GM21786 (cell line): ENCODE results near the gene PXT1.
"Not testable (repeated sequence)": the region's sequence is repeated elsewhere in the genome, so short reads cannot be mapped to it uniquely, and the experiment has no call there.

Source experiments
- ATAC-seq: cut with Tn5 transposase; IDR thresholded peaks from one replicate; pipeline ENCODE4 v1.9.1; 2021; ENCODE audit not compliant: unreplicated experiment

Gene PXT1

DNA sequence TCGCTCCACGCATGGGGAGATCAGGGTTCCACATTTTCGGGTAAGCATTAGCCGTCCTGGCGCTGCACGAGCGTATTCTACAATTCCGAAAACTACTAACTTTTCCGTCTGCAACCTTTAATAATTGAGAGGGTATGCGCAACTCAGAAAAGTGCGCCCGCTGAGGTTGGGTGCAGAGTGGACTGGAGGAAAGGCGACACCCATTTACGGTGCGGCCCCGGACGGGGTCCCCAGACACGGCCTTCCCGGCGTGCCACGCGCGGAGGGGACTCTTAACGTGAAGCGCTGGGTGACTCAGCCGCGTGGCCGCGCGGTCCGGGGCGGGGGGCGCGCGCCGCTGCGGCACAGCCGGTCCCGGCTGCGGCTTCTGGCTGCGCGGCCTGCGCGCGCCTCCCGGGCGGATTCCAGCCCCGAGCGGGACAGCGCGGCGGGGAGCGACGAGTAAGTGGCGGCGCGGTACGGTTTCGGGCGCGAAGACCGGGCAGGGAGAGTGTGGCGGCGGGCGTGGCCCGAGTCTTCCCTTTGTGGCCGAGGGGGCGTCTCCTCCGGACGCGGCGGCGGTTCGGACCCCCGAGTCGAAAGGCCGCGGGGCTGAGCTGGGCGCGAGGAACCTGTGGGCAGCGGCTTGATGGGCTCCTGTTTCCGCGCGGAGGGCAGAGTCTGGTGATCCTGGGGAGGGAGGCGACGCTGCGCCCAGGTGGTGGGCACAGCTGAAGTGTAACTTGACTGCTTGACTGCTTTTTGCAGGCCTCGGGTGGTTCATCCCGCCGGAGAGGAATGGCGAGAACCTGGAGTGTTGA is at the start of gene PXT1, which contains the start of gene KCTD20:
Gene PXT1 (minus strand): TSS at position 184 of the 800 bp plus-strand sequence. CDS start 16,772 bp downstream, outside the sequence.
Gene KCTD20 (plus strand): TSS at position 330 of the 800 bp plus-strand sequence. CDS start 27,098 bp downstream, outside the sequence.
- peak; percentile 72 for ATAC-seq

DNA sequence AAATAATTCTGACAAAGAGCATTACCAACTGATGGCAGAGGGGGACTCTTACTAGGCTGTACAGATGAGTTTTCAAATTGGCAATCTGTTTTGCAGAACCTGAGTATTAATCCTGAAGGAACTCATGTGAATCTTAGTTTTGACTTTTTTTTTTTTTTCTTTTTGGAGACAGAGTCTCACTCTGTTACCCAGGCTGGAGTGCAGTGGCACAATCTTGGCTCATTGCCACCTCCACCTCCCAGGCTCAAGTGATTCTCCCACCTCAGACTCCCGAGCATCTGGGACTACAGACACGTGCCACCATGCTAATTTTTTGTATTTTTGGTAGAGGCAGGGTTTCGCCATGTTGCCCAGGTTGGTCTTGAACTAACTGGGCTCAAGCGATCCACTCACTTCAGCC is 49.4 kb upstream of the PXT1 start:
- ATAC-seq: no peak

DNA sequence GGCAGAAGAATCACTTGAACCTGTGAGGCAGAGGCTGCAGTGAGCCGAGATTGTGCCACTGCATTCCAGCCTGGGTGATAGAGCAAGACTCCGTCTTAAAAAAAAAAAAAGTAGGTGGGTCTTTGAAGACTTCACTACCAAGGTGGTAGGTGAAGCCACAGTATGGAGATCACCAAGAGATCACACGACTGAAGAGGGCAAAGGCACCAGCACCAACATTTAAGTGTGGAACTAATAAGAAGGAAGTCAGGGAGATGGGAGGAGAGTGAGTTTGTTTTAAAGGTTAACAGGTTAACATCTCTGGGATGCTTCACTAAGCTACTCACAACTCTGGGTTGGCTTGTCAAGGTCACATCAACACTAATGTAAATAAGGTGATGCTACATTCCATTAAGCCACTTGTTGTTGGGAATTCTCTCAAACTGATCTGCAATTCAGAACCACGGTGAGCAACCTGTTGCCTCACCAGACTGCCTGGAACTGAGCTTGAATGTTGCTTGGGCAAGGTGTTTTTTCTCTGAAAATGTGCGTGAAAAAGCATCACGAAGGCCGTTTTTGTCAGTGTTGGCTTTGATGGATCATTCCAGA is 48.8 kb upstream of the PXT1 start:
- no peak for ATAC-seq

GRCh38 chr6:36489426-36489825 is 46.8 kb upstream of the PXT1 start:
- no peak for ATAC-seq

GRCh38 chr6:36488221-36488620 is 45.6 kb upstream of the PXT1 start:
- ATAC-seq: no peak

- no peak for ATAC-seq
Measured at GRCh38 chr6:36487698-36488097, 45.0 kb upstream of the PXT1 start.

- ATAC-seq: no peak
Measured at GRCh38 chr6:36484736-36485135, 42.1 kb upstream of the PXT1 start.

DNA sequence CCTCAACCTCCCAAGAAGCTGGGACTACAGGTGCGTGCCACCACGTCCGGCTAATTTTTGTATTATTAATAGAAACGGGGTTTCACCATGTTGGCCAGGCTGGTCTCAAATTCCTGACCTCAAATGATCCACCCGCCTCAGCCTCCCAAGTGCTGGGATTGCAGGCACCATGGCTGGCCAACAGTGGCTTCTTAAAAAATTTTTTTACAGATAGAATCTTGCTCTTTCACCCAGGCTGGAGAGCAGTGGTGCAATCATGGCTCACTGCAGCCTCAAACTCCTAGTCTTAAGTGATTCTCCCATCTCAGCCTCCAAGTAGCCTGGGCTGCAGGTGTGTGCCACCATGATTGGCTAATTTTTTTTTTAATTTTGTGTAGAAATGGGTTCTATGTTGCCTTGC is 40.7 kb upstream of the PXT1 start:
- not testable (repeated sequence) for ATAC-seq

DNA sequence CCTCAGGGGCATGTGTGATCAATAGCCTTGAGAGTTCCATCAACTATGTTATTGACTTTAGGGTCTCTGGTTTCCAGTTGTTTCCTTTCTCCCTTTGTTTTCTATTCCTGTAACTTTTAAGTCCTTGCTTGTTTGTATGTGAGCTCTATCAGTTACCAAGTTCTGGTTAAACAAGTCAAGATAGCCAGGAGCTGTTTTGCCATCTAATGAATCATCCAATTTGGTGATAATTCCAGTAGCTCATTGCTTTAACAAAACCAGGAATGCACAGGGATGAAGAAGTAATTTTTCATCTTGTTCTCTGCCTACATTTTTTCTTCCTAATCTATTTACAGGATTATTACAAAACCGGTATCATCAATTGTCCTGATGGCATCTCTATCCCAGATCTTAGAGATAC is 36.6 kb upstream of the PXT1 start:
- ATAC-seq: no peak

- ATAC-seq: no peak
Measured at GRCh38 chr6:36478051-36478526, 35.4 kb upstream of the PXT1 start.

DNA sequence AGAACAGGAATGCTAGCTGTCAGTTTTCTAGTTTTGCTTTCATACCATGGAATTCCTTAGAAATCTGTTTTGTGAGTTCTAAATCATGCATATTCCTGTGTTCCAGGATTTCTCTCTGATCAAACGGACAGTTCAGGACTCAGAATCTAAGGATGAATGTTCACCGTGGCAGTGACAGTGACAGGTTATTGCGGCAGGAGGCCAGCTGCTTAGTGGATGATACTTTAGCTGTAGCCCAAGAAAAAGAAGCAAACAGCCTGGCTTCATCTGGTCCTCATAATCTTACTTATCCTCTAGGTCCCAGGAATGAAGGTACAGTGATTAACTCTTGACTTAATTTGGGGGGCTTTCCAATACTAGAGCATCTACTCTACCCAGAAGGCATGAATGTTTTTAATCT is 27.3 kb upstream of the PXT1 start:
- no peak for ATAC-seq

DNA sequence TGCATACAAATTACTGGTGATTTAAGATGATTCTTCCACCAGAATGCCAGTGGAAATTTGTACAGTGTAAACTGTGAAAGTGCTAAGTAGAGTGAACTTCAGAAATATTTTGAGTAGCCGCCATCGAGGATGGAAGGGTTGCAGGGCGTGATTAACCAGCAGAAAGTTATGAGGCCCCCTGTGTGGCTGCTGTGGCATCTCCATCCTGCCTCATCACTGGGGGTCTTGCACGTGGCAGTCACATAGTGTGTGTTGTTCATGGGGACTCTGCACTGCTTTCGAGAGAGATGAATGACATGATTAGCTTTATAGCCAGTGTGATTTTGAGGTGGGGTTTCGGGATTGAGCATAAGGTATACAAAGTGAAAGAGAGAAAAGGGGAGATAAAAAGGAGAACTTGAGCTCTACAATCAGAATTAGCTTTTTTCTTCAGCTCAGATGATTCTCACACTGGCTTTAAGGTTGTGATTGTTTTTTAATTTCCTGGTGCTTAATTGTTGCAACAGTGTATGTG is 26.6 kb upstream of the PXT1 start:
- no peak for ATAC-seq

DNA sequence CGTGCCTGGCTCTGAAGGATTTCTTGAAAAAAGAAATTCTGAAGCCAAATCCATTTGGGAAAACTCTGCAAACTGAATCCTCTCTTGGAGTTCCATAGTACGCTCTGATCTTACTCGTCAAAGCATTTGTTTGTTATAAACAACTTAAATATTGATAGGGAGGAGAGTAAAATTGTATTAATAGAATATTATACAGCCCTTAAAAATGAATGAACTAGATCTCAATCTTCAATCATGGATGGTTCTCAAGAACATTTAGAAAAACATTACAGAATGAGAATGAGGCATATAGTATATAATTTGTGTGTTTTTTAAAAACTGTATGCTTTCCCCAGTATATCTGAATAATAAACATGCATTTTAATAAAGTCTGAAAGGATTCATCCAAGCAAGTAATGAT is 25.0 kb upstream of the PXT1 start:
- ATAC-seq: no peak

- no peak for ATAC-seq
Measured at GRCh38 chr6:36464233-36464632, 21.6 kb upstream of the PXT1 start.

GRCh38 chr6:36463676-36464075 is 21.0 kb upstream of the PXT1 start:
- ATAC-seq: no peak

GRCh38 chr6:36461646-36462045 is 19.0 kb upstream of the PXT1 start:
- no peak for ATAC-seq

DNA sequence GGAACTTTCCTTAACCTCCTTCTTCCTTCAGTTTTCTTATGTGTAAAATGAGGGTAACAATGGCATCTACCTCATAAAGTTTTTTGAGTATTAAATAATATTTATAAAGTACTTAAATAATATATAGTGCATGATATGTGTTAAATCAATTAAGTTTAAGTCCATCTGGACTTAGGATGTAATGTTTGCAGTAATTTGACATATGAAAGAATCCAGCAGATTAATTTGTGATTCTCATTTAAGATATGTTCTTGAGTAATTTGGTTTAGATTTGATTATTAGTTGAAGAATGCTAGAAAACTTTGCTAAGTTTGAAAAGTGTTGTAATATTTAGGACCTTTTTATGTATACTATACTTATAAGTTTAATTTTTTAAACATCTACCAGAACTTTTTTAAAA is 18.3 kb upstream of the PXT1 start:
- no peak for ATAC-seq

GRCh38 chr6:36459501-36459900 is 16.8 kb upstream of the PXT1 start:
- ATAC-seq: no peak

GRCh38 chr6:36455486-36456027 is 12.9 kb upstream of the PXT1 start:
- ATAC-seq: no peak

DNA sequence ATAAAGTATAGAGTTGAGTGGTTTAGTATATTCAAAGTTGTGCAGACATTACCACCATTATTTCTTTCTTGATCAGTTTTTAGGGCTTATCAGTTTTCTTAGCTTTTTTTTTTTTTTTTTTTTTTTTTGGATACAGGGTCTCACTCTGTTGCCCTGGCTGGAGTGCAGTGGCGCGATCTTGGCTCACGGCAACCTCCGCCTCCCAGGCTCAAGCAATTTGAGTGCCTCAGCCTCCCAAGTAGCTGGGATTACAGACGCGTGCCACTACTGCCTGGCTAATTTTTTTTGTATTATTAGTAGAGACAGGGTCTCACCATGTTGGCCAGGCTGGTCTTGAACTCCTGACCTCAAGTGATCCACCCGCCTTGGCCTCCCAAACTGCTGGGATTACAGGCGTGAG is 10.2 kb upstream of the PXT1 start:
- not testable (repeated sequence) for ATAC-seq

DNA sequence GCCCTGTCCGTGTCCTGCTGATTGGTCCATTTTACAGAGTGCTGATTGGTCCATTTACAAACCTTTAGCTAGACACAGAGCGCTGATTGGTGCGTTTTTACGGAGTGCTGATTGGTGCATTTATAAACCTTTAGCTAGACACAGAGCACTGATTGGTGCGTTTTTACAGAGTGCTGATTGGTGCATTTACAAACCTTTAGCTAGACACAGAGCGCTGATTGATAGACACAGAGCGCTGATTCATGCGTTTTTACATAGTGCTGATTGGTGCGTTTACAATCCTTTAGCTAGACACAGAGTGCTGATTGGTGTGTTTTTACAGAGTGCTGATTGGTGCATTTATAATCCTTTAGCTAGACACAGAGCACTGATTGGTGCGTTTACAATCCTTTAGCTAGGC is 6.5 kb upstream of the PXT1 start:
- ATAC-seq: not testable (repeated sequence)

DNA sequence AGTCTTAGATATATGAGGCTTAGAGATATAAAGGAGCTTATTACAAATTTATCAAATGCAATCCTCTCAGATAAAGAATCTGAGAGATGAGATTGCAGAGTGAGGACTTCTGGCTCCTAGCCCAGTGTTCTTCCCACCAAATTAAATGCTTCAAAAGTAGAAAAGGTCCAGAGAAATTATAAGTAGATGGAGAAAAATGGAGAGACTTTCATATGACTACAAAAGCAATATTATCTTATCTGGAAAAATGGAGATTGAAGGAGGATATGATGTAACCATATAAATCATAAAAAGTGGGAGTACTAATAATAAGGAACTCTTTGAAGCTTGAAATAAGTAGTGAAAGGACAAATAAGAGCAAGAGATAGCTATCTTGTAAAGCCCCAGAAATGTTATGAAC is 3.0 kb upstream of the PXT1 start:
- no peak for ATAC-seq
